Activated T-cell treated with anti-CD3 and anti-CD28 coated beads for 48 hours (primary cell): Measurements from ENCODE around the gene GLI3.

ENCODE experiments used
- DNase-seq: peaks from one replicate; pipeline ENCODE4 v3.0.0-alpha.2; 2020; ENCODE audit warnings: low read depth

Gene GLI3

GRCh38 chr7:42105554-42106358 lies 131.3 kb downstream of the GLI3 start:
- no peak for DNase-seq

- no peak for DNase-seq
These were observed 132.3 kb downstream of the GLI3 start for GRCh38 chr7:42104694-42105093.

- DNase-seq: no peak
These were observed 132.8 kb downstream of the GLI3 start for GRCh38 chr7:42104231-42104630.

- DNase-seq: no peak
These were observed 133.6 kb downstream of the GLI3 start for GRCh38 chr7:42103456-42103855.

GRCh38 chr7:42103020-42103419 lies 134.0 kb downstream of the GLI3 start:
- no peak for DNase-seq

- DNase-seq: no peak
These were observed 134.7 kb downstream of the GLI3 start for GRCh38 chr7:42102301-42102700.

GRCh38 chr7:42100156-42100508 lies 136.9 kb downstream of the GLI3 start:
- no peak for DNase-seq

GRCh38 chr7:42099470-42100155 lies 137.4 kb downstream of the GLI3 start:
- no peak for DNase-seq

- no peak for DNase-seq
These were observed 137.9 kb downstream of the GLI3 start for GRCh38 chr7:42099066-42099465.

GRCh38 chr7:42097752-42098151 lies 139.3 kb downstream of the GLI3 start:
- no peak for DNase-seq

GRCh38 chr7:42096681-42097561 lies 140.1 kb downstream of the GLI3 start:
- DNase-seq: no peak

- DNase-seq: no peak
These were observed 140.7 kb downstream of the GLI3 start for GRCh38 chr7:42096268-42096667.

GRCh38 chr7:42095791-42096190 lies 141.2 kb downstream of the GLI3 start:
- DNase-seq: no peak

- no peak for DNase-seq
These were observed 143.6 kb downstream of the GLI3 start for GRCh38 chr7:42093349-42093905.

- no peak for DNase-seq
These were observed 145.3 kb downstream of the GLI3 start for GRCh38 chr7:42091461-42092291.

GRCh38 chr7:42090806-42091205 lies 146.2 kb downstream of the GLI3 start:
- no peak for DNase-seq

GRCh38 chr7:42090056-42090455 lies 147.0 kb downstream of the GLI3 start:
- no peak for DNase-seq

GRCh38 chr7:42087616-42088015 lies 149.4 kb downstream of the GLI3 start:
- no peak for DNase-seq

GRCh38 chr7:42085531-42085930 lies 151.5 kb downstream of the GLI3 start:
- DNase-seq: no peak

GRCh38 chr7:42084263-42084662 lies 152.7 kb downstream of the GLI3 start:
- DNase-seq: no peak

- DNase-seq: no peak
These were observed 153.7 kb downstream of the GLI3 start for GRCh38 chr7:42083284-42083683.
